ENCODE data around the gene BBS5. TPM values are rescaled to one million over a fixed set of nuclear protein-coding genes. Genes with fewer than 3 reads are reported as not detected.
"Not testable (repeated sequence)": the region's sequence is repeated elsewhere in the genome, so short reads cannot be mapped to it uniquely, and the experiment has no call there.

BBS5 gene
- polyA plus RNA-seq, 1 donor (not counting 4 experiments of a cell fraction or from before 2014, with no cell fraction given): 2.4 TPM

DNA sequence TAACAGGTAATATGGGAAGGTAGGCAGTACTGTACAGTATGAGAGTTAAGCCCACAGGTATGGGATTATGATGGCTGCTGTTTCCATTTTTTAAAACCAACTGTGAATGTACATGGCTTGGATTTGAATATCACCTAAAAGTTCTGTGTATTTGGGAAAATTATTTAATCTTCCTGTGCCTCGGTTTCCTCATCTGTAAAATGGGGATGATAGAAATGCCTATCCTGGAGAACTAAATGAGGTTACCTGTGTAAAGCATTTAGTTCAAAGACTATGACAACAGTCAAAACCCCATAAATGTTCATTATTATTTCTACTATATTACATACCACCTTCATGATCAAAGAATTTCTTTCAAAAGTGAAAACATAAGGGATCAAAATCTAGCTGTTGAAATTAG is 33.8 kb downstream of the BBS5 start:
- no peaks in the 10 kb centered on the region for H4K20me1 ChIP-seq (ENCODE audit: control insufficient read depth, extremely low read depth, insufficient read depth, low read length)
- no peaks in the 10 kb centered on the region for H3K36me3 ChIP-seq (ENCODE audit: control insufficient read depth in 2 of 2, extremely low read depth in 1 of 2, insufficient read depth in 2 of 2, low read length in 2 of 2)
- no peaks in the 10 kb centered on the region for H3K79me2 ChIP-seq (ENCODE audit: control insufficient read depth, insufficient read depth, low read length)
- TF ChIP-seq, protein P1, sequence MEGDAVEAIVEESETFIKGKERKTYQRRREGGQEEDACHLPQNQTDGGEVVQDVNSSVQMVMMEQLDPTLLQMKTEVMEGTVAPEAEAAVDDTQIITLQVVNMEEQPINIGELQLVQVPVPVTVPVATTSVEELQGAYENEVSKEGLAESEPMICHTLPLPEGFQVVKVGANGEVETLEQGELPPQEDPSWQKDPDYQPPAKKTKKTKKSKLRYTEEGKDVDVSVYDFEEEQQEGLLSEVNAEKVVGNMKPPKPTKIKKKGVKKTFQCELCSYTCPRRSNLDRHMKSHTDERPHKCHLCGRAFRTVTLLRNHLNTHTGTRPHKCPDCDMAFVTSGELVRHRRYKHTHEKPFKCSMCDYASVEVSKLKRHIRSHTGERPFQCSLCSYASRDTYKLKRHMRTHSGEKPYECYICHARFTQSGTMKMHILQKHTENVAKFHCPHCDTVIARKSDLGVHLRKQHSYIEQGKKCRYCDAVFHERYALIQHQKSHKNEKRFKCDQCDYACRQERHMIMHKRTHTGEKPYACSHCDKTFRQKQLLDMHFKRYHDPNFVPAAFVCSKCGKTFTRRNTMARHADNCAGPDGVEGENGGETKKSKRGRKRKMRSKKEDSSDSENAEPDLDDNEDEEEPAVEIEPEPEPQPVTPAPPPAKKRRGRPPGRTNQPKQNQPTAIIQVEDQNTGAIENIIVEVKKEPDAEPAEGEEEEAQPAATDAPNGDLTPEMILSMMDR (optimal IDR thresholded peaks at IDR 0.05 in 1 of 3, IDR thresholded peaks at IDR 0.05 in 1 of 3, conservative IDR thresholded peaks at IDR 0.05 in 1 of 3; ENCODE audit: extremely low read depth in 1 of 3, insufficient read depth in 2 of 3, low read length in 3 of 3): no peak
- no peak for TF ChIP-seq EZH2 (IDR thresholded peaks at IDR 0.05; ENCODE audit: low read length)
- H3K4me2 ChIP-seq (ENCODE audit: control insufficient read depth, extremely low read depth, insufficient read depth, low read depth, low read length): no peak overlapping the region
- no peak overlapping the region for H2AFZ ChIP-seq (ENCODE audit: control insufficient read depth, low read length)
- dilution Hi-C loops (cut with MboI; ENCODE audit: extremely low pct_ligation_motif_present, low sequenced_read_pairs): no loop called here
- DNase-seq (ENCODE audit: low read depth, low spot score) (no peak), FAIRE-seq (no peak)
- no peak overlapping the region for H3K4me3 ChIP-seq (ENCODE audit: control insufficient read depth in 2 of 3, extremely low read depth in 1 of 3, insufficient read depth in 2 of 3, low read depth in 1 of 3, low read length in 3 of 3)
- no peak overlapping the region for H3K27ac ChIP-seq (ENCODE audit: control insufficient read depth, insufficient read depth, low read length)
- H3K9me1 ChIP-seq (ENCODE audit: control insufficient read depth, extremely low read depth, insufficient read depth, low read length): no peaks in the 10 kb centered on the region
- H3K27me3 ChIP-seq (ENCODE audit: control insufficient read depth, extremely low read depth, insufficient read depth, low read length): no peaks in the 10 kb centered on the region
- H3K4me1 ChIP-seq (ENCODE audit: control insufficient read depth, extremely low read depth, insufficient read depth, low read length): no peaks in the 10 kb centered on the region
- H3K9me3 ChIP-seq (ENCODE audit: control insufficient read depth, low read depth, low read length): no peaks in the 10 kb centered on the region
- H3K9ac ChIP-seq (ENCODE audit: control insufficient read depth, extremely low read depth, insufficient read depth, low read length): no peak overlapping the region

DNA sequence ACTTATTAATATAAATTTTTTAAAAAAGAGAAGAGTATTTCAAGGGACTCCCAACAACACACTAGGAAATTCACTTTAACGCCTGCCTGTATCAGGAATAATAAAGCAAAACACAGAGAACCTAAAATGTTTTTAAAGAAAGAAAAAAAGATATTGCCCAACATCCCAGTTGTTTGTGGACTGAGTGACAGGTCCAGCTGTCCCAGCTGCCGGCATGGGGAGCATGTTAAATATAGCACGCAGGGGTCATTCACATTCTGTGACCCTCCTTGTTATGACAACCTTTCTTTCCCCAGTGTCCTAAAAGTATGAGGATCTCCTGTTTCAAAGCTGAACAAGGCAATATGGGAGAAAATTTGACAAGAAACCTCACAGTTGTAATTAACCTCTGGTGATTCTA is 34.6 kb downstream of the BBS5 start:
- H3K4me2 ChIP-seq (ENCODE audit: control insufficient read depth, extremely low read depth, insufficient read depth, low read depth, low read length): no peak overlapping the region
- H4K20me1 ChIP-seq (ENCODE audit: control insufficient read depth, extremely low read depth, insufficient read depth, low read length): no peaks in the 10 kb centered on the region
- TF ChIP-seq, protein P1 (optimal IDR thresholded peaks at IDR 0.05 in 1 of 3, IDR thresholded peaks at IDR 0.05 in 1 of 3, conservative IDR thresholded peaks at IDR 0.05 in 1 of 3; ENCODE audit: extremely low read depth in 1 of 3, insufficient read depth in 2 of 3, low read length in 3 of 3): no peak
- TF ChIP-seq EZH2 (IDR thresholded peaks at IDR 0.05; ENCODE audit: low read length): no peak
- H3K79me2 ChIP-seq (ENCODE audit: control insufficient read depth, insufficient read depth, low read length): no peaks in the 10 kb centered on the region
- no peaks in the 10 kb centered on the region for H3K36me3 ChIP-seq (ENCODE audit: control insufficient read depth in 2 of 2, extremely low read depth in 1 of 2, insufficient read depth in 2 of 2, low read length in 2 of 2)
- no peaks in the 10 kb centered on the region for H3K9me1 ChIP-seq (ENCODE audit: control insufficient read depth, extremely low read depth, insufficient read depth, low read length)
- DNase-seq (ENCODE audit: low read depth, low spot score) (no peak), FAIRE-seq (no peak)
- H3K9me3 ChIP-seq (ENCODE audit: control insufficient read depth, low read depth, low read length): no peaks in the 10 kb centered on the region
- no peaks in the 10 kb centered on the region for H3K4me1 ChIP-seq (ENCODE audit: control insufficient read depth, extremely low read depth, insufficient read depth, low read length)
- H3K27me3 ChIP-seq (ENCODE audit: control insufficient read depth, extremely low read depth, insufficient read depth, low read length): no peaks in the 10 kb centered on the region
- H3K27ac ChIP-seq (ENCODE audit: control insufficient read depth, insufficient read depth, low read length): no peak overlapping the region
- H3K9ac ChIP-seq (ENCODE audit: control insufficient read depth, extremely low read depth, insufficient read depth, low read length): no peak overlapping the region
- dilution Hi-C loops (cut with MboI; ENCODE audit: extremely low pct_ligation_motif_present, low sequenced_read_pairs): no loop called here
- no peak overlapping the region for H3K4me3 ChIP-seq (ENCODE audit: control insufficient read depth in 2 of 3, extremely low read depth in 1 of 3, insufficient read depth in 2 of 3, low read depth in 1 of 3, low read length in 3 of 3)
- H2AFZ ChIP-seq (ENCODE audit: control insufficient read depth, low read length): no peak overlapping the region

DNA sequence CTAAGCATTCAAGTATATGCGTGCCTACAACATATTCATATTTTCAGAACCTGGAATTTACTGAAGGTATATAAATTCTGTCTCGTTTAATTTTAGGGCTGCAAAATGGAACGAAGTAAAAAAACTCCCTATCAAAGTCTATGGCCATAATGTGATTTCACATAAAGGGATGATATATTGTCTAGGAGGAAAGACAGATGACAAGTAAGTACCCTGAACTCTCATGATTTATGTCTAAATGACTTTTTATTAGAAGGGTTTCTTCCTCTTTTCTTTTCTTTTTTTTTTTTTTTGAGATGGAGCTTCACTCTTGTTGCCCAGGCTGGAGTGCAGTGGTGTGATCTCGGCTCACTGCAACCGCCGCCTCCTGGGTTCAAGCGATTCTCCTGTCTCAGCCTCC is 35.5 kb downstream of the BBS5 start:
- H3K4me2 ChIP-seq (ENCODE audit: control insufficient read depth, extremely low read depth, insufficient read depth, low read depth, low read length); H3K36me3 ChIP-seq (ENCODE audit: control insufficient read depth in 2 of 2, extremely low read depth in 1 of 2, insufficient read depth in 2 of 2, low read length in 2 of 2); H3K79me2 ChIP-seq (ENCODE audit: control insufficient read depth, insufficient read depth, low read length); H3K27me3 ChIP-seq (ENCODE audit: control insufficient read depth, extremely low read depth, insufficient read depth, low read length); H3K4me1 ChIP-seq (ENCODE audit: control insufficient read depth, extremely low read depth, insufficient read depth, low read length); H3K27ac ChIP-seq (ENCODE audit: control insufficient read depth, insufficient read depth, low read length); H3K9me3 ChIP-seq (ENCODE audit: control insufficient read depth, low read depth, low read length); H3K9me1 ChIP-seq (ENCODE audit: control insufficient read depth, extremely low read depth, insufficient read depth, low read length); H3K4me3 ChIP-seq (ENCODE audit: control insufficient read depth in 2 of 3, extremely low read depth in 1 of 3, insufficient read depth in 2 of 3, low read depth in 1 of 3, low read length in 3 of 3); dilution Hi-C loops (cut with MboI; ENCODE audit: extremely low pct_ligation_motif_present, low sequenced_read_pairs); H2AFZ ChIP-seq (ENCODE audit: control insufficient read depth, low read length); FAIRE-seq; H3K9ac ChIP-seq (ENCODE audit: control insufficient read depth, extremely low read depth, insufficient read depth, low read length); DNase-seq (ENCODE audit: low read depth, low spot score); H4K20me1 ChIP-seq (ENCODE audit: control insufficient read depth, extremely low read depth, insufficient read depth, low read length): not testable (repeated sequence)

DNA sequence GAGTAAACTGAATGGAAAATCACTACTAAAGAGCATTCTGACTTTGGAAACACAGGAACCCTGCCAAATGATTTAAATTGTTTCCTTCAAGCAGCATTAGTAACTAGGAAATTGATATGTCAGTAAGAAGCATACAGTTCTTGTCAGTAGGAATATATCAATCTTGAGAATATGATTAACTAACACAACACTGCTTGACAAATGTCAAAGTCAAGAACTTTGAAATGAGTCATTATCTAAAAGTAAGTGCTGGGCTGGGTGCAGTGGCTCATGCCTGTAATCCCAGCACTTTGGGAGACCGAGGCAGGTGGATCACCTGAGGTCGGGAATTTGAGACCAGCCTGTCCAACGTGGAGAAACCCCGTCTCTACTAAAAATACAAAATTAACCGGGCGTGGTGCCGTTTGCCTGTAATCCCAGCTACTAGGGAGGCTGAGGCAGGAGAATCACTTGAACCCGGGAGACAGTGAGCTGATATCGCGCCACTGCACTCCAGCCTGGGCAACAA is 37.2 kb downstream of the BBS5 start:
- H3K27me3 ChIP-seq (ENCODE audit: control insufficient read depth, extremely low read depth, insufficient read depth, low read length); H3K79me2 ChIP-seq (ENCODE audit: control insufficient read depth, insufficient read depth, low read length); H3K27ac ChIP-seq (ENCODE audit: control insufficient read depth, insufficient read depth, low read length); dilution Hi-C loops (cut with MboI; ENCODE audit: extremely low pct_ligation_motif_present, low sequenced_read_pairs); H2AFZ ChIP-seq (ENCODE audit: control insufficient read depth, low read length); H3K4me2 ChIP-seq (ENCODE audit: control insufficient read depth, extremely low read depth, insufficient read depth, low read depth, low read length); H3K9me1 ChIP-seq (ENCODE audit: control insufficient read depth, extremely low read depth, insufficient read depth, low read length); H3K4me1 ChIP-seq (ENCODE audit: control insufficient read depth, extremely low read depth, insufficient read depth, low read length); FAIRE-seq; H3K9me3 ChIP-seq (ENCODE audit: control insufficient read depth, low read depth, low read length); DNase-seq (ENCODE audit: low read depth, low spot score); H4K20me1 ChIP-seq (ENCODE audit: control insufficient read depth, extremely low read depth, insufficient read depth, low read length); H3K9ac ChIP-seq (ENCODE audit: control insufficient read depth, extremely low read depth, insufficient read depth, low read length); H3K36me3 ChIP-seq (ENCODE audit: control insufficient read depth in 2 of 2, extremely low read depth in 1 of 2, insufficient read depth in 2 of 2, low read length in 2 of 2); H3K4me3 ChIP-seq (ENCODE audit: control insufficient read depth in 2 of 3, extremely low read depth in 1 of 3, insufficient read depth in 2 of 3, low read depth in 1 of 3, low read length in 3 of 3): not testable (repeated sequence)

All from keratinocyte (primary cell).